Fibroblast of the aortic adventitia (primary cell): ENCODE data around the gene LGALS16. TPM values are rescaled to one million over a fixed set of nuclear protein-coding genes. Genes with fewer than 3 reads are reported as not detected.
"Not testable (repeated sequence)": the region's sequence is repeated elsewhere in the genome, so short reads cannot be mapped to it uniquely, and the experiment has no call there.

Experiments
- DNase-seq: peaks from one replicate; pipeline ENCODE4 v3.0.0-alpha.2; 2010; ENCODE audit warnings: low read depth
- H3K4me3 ChIP-seq: 2 replicates; pipeline ENCODE4 v1.5.1; 2011; ENCODE audit warnings: low read depth, mild to moderate bottlenecking, control low read depth, low read length, moderate library complexity
- total RNA-seq: library from RNA; depleted of rRNA; stranded (reverse); fragments of >200 nt; gene quantifications from 2 replicates; pipeline ENCODE4 v1.2.3, GENCODE V29; 2012; ENCODE audit warnings: low replicate concordance
- TF ChIP-seq, protein P1 (sequence below): IDR thresholded peaks from 2 replicates; pipeline ENCODE4 v1.5.1; 2011; ENCODE audit warnings: mild to moderate bottlenecking, low read length, control low read depth, inconsistent platforms; ENCODE audit not compliant: insufficient read depth

Gene LGALS16
- total RNA-seq, 1 donor = not detected

GRCh38 chr19:39660661-39661060, 4.9 kb downstream of the LGALS16 start:
- TF ChIP-seq, protein P1, sequence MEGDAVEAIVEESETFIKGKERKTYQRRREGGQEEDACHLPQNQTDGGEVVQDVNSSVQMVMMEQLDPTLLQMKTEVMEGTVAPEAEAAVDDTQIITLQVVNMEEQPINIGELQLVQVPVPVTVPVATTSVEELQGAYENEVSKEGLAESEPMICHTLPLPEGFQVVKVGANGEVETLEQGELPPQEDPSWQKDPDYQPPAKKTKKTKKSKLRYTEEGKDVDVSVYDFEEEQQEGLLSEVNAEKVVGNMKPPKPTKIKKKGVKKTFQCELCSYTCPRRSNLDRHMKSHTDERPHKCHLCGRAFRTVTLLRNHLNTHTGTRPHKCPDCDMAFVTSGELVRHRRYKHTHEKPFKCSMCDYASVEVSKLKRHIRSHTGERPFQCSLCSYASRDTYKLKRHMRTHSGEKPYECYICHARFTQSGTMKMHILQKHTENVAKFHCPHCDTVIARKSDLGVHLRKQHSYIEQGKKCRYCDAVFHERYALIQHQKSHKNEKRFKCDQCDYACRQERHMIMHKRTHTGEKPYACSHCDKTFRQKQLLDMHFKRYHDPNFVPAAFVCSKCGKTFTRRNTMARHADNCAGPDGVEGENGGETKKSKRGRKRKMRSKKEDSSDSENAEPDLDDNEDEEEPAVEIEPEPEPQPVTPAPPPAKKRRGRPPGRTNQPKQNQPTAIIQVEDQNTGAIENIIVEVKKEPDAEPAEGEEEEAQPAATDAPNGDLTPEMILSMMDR = no peak
- DNase-seq = no peak

DNA sequence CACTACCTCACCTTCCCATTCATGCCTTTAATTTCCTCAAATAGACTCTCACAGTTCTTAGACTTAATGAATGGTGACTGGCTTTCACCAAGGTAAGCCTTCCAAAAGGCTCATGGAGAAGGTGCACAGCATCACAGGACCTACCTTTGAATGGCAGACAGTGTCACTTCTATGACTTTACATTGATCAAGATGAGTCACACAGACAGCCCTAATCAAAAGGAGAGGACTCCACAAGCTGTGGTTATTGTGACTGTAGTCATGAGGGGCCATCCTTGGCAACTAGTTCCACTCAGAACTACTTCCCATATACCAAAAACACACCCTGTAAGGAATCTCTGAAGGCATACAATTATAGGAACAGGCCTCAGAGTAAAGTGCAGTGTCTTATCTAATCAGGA, 5.9 kb downstream of the LGALS16 start:
- TF ChIP-seq, protein P1 = no peak
- DNase-seq = no peak
- no peak overlapping the region for H3K4me3 ChIP-seq

More at GRCh38 chr19:39660661-39661060, 4.9 kb downstream of the LGALS16 start:
- no peak overlapping the region for H3K4me3 ChIP-seq

DNA sequence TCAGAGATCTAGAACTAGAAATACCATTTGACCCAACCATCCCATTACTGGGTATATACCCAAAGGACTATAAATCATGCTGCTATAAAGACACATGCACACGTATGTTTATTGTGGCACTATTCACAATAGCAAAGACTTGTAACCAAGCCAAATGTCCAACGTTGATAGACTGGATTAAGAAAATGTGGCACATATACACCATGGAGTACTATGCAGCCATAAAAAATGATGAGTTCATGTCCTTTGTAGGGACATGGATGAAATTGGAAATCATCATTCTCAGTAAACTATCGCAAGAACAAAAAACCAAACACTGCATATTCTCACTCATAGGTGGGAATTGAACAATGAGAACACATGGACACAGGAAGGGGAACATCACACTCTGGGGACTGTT, 14.1 kb downstream of the LGALS16 start:
- DNase-seq, H3K4me3 ChIP-seq: not testable (repeated sequence)

- DNase-seq = no peak
- no peak overlapping the region for H3K4me3 ChIP-seq
- TF ChIP-seq, protein P1 = no peak
Observed at GRCh38 chr19:39670998-39671397, 15.3 kb downstream of the LGALS16 start.

- peak; percentile 66 for DNase-seq
- no peak overlapping the region for H3K4me3 ChIP-seq
- TF ChIP-seq, protein P1 = peak; percentile 47
Observed at GRCh38 chr19:39671739-39672363, 16.1 kb downstream of the LGALS16 start.

DNA sequence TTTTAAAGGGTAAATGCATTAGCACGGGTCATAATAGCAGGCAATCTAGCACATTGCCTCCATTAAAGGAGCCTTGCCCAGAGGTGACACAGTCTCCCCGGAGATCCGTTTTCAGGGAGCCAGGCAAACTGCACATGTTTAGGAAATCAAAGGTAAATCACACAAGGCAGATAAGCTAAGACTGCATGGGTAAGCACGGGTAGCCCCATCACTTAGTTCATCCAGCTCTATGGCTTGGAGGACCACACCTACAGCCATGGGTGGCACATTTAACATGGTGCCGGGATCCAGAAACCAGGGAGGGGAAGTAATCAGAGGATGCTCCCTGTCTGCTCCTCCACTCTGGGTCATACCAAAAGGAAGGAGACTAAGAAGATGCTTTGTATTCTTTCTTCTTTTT, 16.8 kb downstream of the LGALS16 start:
- no peak for DNase-seq
- TF ChIP-seq, protein P1 = no peak
- H3K4me3 ChIP-seq = no peak overlapping the region

DNA sequence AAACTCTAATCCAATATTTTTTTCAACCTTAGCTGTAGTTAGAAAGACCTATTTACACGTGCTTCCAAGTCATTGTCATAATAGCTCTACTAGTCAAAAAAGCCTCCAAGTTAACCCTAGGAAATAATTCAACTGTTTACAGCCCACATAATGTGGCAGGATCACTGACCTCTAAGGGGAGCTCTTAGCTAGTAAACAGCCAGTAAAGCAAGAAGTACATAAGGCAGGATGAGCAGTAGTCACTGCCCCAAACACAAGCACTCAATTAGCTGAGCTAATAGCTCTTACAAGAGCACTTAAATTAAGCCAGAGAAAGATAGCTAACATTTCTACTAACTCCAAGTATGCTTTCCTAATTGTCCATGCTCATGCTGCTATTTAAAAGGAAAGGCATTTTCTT, 18.1 kb downstream of the LGALS16 start:
- not testable (repeated sequence) for H3K4me3 ChIP-seq, DNase-seq

GRCh38 chr19:39676004-39676403, 20.3 kb downstream of the LGALS16 start:
- no peak for DNase-seq
- TF ChIP-seq, protein P1 = no peak
- H3K4me3 ChIP-seq = no peak overlapping the region
